Retinal pigment epithelial cell (primary cell): ENCODE data around the gene CORO1A.
"Not testable (repeated sequence)": the region's sequence is repeated elsewhere in the genome, so short reads cannot be mapped to it uniquely, and the experiment has no call there.

Experiments used
- DNase-seq: peaks from one replicate; pipeline ENCODE4 v3.0.0-alpha.2; 2010; ENCODE audit warnings: low read depth
- H3K4me3 ChIP-seq: 2 replicates; pipeline ENCODE4 v1.5.1; 2011; ENCODE audit warnings: mild to moderate bottlenecking, low read length, control low read depth, moderate library complexity
- CTCF ChIP-seq: conservative IDR thresholded peaks from 2 replicates; pipeline ENCODE4 v1.5.1; 2011; ENCODE audit warnings: low read depth, low read length, control low read depth, inconsistent platforms

CORO1A gene

GRCh38 chr16:30152517-30152916, 30.9 kb upstream of the CORO1A start:
- TF ChIP-seq CTCF, result no peak
- no peak for DNase-seq
- no peak overlapping the region for H3K4me3 ChIP-seq

GRCh38 chr16:30155188-30155587, 28.2 kb upstream of the CORO1A start:
- TF ChIP-seq CTCF, result no peak
- no peak for DNase-seq
- H3K4me3 ChIP-seq, result no peak overlapping the region

GRCh38 chr16:30157214-30157613, 26.2 kb upstream of the CORO1A start:
- H3K4me3 ChIP-seq, result no peak overlapping the region
- no peak for DNase-seq

GRCh38 chr16:30163538-30163937, 19.9 kb upstream of the CORO1A start:
- no peak for DNase-seq
- no peak overlapping the region for H3K4me3 ChIP-seq
- TF ChIP-seq CTCF, result no peak

More at GRCh38 chr16:30157214-30157613, 26.2 kb upstream of the CORO1A start:
- no peak for TF ChIP-seq CTCF

GRCh38 chr16:30166202-30166902, 17.1 kb upstream of the CORO1A start:
- no peak for DNase-seq
- no peak for TF ChIP-seq CTCF
- H3K4me3 ChIP-seq, result no peak overlapping the region

GRCh38 chr16:30168746-30169145, 14.7 kb upstream of the CORO1A start:
- not testable (repeated sequence) for H3K4me3 ChIP-seq, DNase-seq

GRCh38 chr16:30169416-30169815, 14.0 kb upstream of the CORO1A start:
- DNase-seq, H3K4me3 ChIP-seq: not testable (repeated sequence)

GRCh38 chr16:30170145-30170544, 13.3 kb upstream of the CORO1A start:
- DNase-seq, H3K4me3 ChIP-seq: not testable (repeated sequence)

- no peak overlapping the region for H3K4me3 ChIP-seq
- TF ChIP-seq CTCF, result no peak
- DNase-seq, result no peak
Observed at GRCh38 chr16:30173054-30173453, 10.3 kb upstream of the CORO1A start.

GRCh38 chr16:30176876-30177275, 6.5 kb upstream of the CORO1A start:
- H3K4me3 ChIP-seq, DNase-seq: not testable (repeated sequence)
